Activated naive CD4-positive, alpha-beta T cell treated with anti-CD3 and anti-CD28 coated beads for 36 hours (primary cell): ENCODE results near the gene CBX3. TPM values are rescaled to one million over a fixed set of nuclear protein-coding genes. Genes with fewer than 3 reads are reported as not detected.
"Not testable (repeated sequence)": the region's sequence is repeated elsewhere in the genome, so short reads cannot be mapped to it uniquely, and the experiment has no call there.

Experiments used
- CTCF ChIA-PET: fragments of 350-600 bp; sonication (Branson Sonifier 250); formaldehyde crosslinking; loops from one replicate; lab custom pipeline; 2021; ENCODE audit warnings: antibody characterized with exemption; lab: Charles Lee
- DNase-seq: peaks from one replicate; pipeline ENCODE4 v3.0.0-alpha.2; 2020
- H3K27ac Mint-ChIP-seq: one replicate; pipeline ENCODE4 v1.8.0; 2021; ENCODE audit warnings: mild to moderate bottlenecking, mixed read lengths
- H3K27me3 Mint-ChIP-seq: one replicate; pipeline ENCODE4 v1.8.0; 2021; ENCODE audit warnings: low read depth, mixed read lengths
- H3K36me3 Mint-ChIP-seq: one replicate; pipeline ENCODE4 v1.8.0; 2021; ENCODE audit warnings: low read depth, mixed read lengths
- H3K4me1 Mint-ChIP-seq: one replicate; pipeline ENCODE4 v1.8.0; 2021; ENCODE audit warnings: low read depth, mixed read lengths
- H3K4me3 Mint-ChIP-seq: one replicate; pipeline ENCODE4 v1.8.0; 2021; ENCODE audit warnings: mild to moderate bottlenecking, moderate library complexity, mixed read lengths
- H3K9me3 Mint-ChIP-seq: one replicate; pipeline ENCODE4 v1.8.0; 2021; ENCODE audit warnings: mixed read lengths
- intact Hi-C: fragments of 100-400 bp; cut with micrococcal nuclease; formaldehyde crosslinking; loops from one replicate; pipeline ENCODE4 v1.15.1; 2023
- total RNA-seq, 2 experiments: library from RNA; stranded (reverse); gene quantifications; one replicate each; pipeline ENCODE4 v1.2.3, GENCODE V29; 2021

The CBX3 gene
- total RNA-seq, 2 experiments from 2014 or later, result 260 to 273 TPM

DNA sequence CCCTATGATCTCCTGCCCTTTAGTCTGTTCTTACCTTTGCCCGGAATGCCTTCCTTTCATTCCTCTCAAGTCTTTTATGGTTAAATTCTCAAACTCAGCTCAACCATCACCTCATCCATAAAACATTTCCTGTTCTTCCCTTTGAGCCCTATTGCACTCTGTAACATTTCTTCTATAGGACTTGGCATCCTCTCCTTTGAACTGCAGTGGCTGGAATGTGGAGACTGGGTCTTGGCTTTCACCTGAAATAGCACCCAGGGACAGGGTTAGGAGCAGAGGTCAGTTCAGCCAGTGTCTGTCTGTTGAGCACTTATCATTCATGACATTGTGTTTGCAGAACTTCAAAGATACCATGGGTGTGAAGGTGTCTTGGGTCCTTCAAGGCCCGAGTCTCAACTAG, 42.3 kb upstream of the CBX3 start:
- peaks cover 82% of the 10 kb centered on the region for H3K4me1 Mint-ChIP-seq
- no peak overlapping the region for H3K4me3 Mint-ChIP-seq
- CTCF ChIA-PET, result interaction anchor here (1.0 kb wide), 1 partner anchor 38 kb away, joined by 3 read pairs; no protein-coding TSS in a partner anchor
- intact Hi-C loops, result loop anchor here (10.0 kb wide), 2 partner anchors 264 to 706 kb away; partner anchors contain the start of gene SKAP2
- no peak for DNase-seq
- peak overlapping the region; percentile 20 for H3K27ac Mint-ChIP-seq
- no peaks in the 10 kb centered on the region for H3K27me3 Mint-ChIP-seq
- peaks cover 4% of the 10 kb centered on the region for H3K9me3 Mint-ChIP-seq
- H3K36me3 Mint-ChIP-seq, result peaks cover 23% of the 10 kb centered on the region

DNA sequence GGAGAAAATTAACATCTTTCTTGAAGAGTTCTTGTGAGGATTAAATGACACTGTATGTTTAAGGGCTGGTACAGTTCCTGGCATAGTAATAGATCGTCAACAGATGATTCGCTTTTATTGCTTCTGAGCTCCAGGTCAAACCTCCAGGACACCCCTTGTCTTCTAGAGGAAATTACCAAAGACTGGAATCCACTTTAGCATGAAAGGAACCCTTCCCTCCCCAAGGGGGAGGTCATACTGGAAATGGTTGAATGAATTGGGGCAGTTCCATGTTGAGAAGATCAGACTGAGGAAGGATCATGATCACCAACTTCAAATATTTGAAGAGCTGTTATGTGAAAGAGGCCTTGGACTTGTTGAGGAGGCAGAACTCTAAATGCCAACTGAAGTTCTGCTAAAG, 40.6 kb upstream of the CBX3 start:
- intact Hi-C loops, result no loop called here
- peaks cover 24% of the 10 kb centered on the region for H3K36me3 Mint-ChIP-seq
- CTCF ChIA-PET, result interaction anchor here (0.9 to 1.8 kb wide), 7 partner anchors 9 to 205 kb away, joined by 3 to 8 read pairs (median 4); no protein-coding TSS in a partner anchor
- no peak overlapping the region for H3K27ac Mint-ChIP-seq
- H3K9me3 Mint-ChIP-seq, result peaks cover 5% of the 10 kb centered on the region
- DNase-seq, result no peak
- peaks cover 70% of the 10 kb centered on the region for H3K4me1 Mint-ChIP-seq
- H3K27me3 Mint-ChIP-seq, result no peaks in the 10 kb centered on the region
- H3K4me3 Mint-ChIP-seq, result no peak overlapping the region

DNA sequence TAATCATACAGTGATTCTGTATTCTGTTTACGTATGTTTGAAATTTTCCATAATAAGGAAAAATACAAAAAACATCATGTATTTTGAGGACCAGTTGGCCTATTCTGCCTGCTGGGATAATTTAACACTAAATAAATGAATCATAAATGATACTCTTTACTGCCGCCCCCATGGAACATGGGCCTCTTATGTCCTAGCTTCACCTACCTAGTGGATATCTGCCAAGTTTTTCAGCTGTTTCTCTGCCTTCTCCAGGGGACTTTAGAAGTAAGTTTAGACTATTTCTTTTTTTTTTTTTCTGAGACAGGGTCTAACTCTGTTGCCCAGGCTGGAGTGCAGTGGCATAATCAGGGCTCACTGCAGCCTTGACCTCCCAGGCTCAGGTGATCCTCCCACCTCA, 39.1 kb upstream of the CBX3 start:
- Mint-ChIP-seq H3K4me1 (peaks cover 71% of the 10 kb centered on the region), H3K9me3 (peaks cover 5% of the 10 kb centered on the region), H3K27ac (no peak overlapping the region), H3K4me3 (no peak overlapping the region), H3K36me3 (peaks cover 22% of the 10 kb centered on the region), H3K27me3 (no peaks in the 10 kb centered on the region)
- CTCF ChIA-PET, result interaction anchor here (0.7 to 1.5 kb wide), 2 partner anchors 11 to 149 kb away, joined by 3 to 4 read pairs; partner anchors contain the start of gene NFE2L3
- no peak for DNase-seq
- intact Hi-C loops, result no loop called here

DNA sequence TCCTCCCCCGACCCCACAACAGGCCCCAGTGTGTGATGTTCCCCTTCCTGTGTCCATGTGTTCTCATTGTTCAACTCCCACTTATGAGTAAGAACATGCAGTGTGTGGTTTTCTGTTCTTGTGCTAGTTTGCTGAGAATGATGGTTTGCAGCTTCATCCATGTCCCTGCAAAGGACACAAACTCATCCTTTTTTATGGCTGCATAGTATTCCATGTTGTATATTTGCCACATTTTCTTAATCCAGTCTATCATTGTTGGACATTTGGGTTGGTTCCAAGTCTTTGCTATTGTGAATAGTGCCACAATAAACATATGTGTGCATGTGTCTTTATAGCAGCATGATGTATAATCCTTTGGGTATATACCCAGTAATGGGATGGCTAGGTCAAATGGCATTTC, 37.7 kb upstream of the CBX3 start:
- intact Hi-C loops, H3K9me3 Mint-ChIP-seq, H3K4me3 Mint-ChIP-seq, H3K27me3 Mint-ChIP-seq, DNase-seq, H3K27ac Mint-ChIP-seq: not testable (repeated sequence)
- H3K36me3 Mint-ChIP-seq, result peaks cover 21% of the 10 kb centered on the region
- CTCF ChIA-PET, result interaction anchor here (1.5 kb wide), 1 partner anchor 12 kb away, joined by 4 read pairs; the partner anchor contains the start of gene NFE2L3
- H3K4me1 Mint-ChIP-seq, result peaks cover 63% of the 10 kb centered on the region

DNA sequence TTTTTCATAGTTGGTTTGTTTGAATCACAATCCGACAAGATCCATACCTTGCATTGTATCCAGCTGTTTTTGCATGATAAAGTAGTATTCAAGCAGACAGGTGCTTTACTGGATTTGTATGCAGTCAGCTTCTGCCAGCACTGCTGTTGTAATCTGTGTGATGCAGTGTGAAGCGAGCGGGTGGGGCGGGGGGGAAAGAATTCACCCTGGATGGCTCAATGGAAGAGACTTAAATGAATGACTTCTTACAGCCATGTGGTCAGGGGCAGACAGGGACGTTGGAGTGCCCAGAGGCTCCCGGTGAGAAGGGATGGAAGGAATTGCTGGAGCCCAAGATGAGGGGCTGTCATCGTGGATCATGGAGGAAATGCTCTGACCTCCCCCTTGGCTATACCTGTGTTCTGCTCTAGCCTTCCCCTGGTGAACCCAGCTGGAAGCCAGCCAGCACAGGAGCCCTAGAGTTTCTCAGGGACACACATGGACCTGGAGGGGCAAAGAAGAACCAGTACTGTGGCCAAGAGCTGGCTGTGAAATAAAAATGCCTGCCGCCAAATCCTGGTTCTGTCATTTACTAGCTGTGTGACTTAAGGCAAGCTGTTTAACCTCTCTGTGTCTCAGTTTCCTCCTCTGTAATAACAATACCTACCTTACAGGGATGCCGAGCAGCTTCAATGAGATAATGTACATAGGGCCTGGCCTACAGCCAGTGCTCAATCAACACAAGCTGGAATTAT, 35.4 kb upstream of the CBX3 start:
- CTCF ChIA-PET, result interaction anchor here (0.9 to 2.7 kb wide), 7 partner anchors 9 to 75 kb away, joined by 3 to 23 read pairs (median 4); partner anchors contain the start of gene NFE2L3
- Mint-ChIP-seq H3K27ac (peak overlapping the region; percentile 94), H3K4me3 (no peak overlapping the region), H3K36me3 (peaks cover 28% of the 10 kb centered on the region), H3K4me1 (peaks cover 47% of the 10 kb centered on the region), H3K27me3 (no peaks in the 10 kb centered on the region), H3K9me3 (peaks cover 5% of the 10 kb centered on the region)
- no peak for DNase-seq
- intact Hi-C loops, result loop anchor here (2.0 kb wide), 2 partner anchors 13 to 69 kb away; partner anchors contain the start of gene NFE2L3

DNA sequence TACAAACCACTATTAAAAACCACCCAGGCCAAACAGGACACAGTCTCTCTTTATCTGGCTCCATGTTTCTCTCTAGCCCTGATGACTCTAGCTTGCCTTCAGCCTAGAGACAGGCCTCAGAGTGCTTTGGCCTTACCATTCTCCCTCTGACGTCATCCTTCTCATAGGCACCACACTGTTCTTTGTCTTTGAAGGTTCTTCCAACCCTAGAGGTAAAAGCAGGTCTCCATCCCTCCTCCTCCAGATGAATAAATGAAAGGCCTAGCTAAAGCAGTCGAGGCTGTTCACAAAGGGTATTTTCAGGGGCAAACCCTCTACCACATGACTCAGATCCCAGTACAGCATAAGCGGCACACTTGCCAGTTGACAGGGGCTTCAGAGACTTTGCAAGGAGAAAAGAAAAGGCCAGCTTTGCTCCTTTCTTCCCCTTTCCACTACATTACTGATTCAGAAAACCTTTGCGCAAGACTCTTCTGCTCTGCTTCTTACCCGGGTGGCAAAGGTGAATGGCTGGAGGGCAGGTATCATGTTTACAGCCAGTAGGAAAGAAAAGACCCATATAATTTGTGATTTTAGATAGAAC, 34.8 kb upstream of the CBX3 start:
- Mint-ChIP-seq H3K36me3 (peaks cover 28% of the 10 kb centered on the region), H3K4me1 (peaks cover 45% of the 10 kb centered on the region), H3K9me3 (peaks cover 5% of the 10 kb centered on the region), H3K4me3 (peak overlapping the region; percentile 23), H3K27ac (peak overlapping the region; percentile 94), H3K27me3 (no peaks in the 10 kb centered on the region)
- intact Hi-C loops, result loop anchor here (1.0 to 2.0 kb wide), 5 partner anchors 10 to 70 kb away; partner anchors contain the start of genes HNRNPA2B1 and NFE2L3
- peak; percentile 75 for DNase-seq
- CTCF ChIA-PET, result interaction anchor here (0.6 to 2.7 kb wide), 7 partner anchors 10 to 320 kb away, joined by 3 to 23 read pairs (median 4); no protein-coding TSS in a partner anchor

DNA sequence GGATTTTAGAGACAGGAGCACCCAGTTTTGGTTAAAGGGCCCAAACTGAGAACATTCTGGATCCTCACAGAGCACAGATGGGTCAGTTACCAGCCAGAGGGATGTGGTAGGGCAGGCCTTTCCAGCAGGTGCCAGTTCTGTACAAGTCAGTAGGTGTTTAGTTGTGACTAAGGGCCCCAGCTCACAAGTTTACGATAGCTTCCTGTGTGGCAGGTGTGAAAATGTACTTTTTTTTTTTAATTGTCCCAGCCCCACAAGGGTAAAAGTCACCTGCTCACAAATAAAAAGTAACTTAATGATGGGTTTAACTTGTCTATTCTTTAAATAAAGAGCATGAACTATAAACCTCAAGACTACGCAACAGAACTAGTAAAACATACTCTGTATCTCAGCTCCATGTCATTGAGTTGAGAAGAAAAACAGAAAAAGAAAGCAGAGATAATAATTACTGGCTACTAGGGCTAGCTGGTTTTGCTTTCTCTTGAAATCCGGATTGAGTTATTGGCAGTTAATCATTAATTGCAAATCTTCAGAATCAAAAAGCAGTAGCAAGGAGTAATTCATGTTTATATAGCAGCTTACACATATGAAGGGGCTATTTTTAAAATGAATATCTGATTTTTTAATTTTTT, 34.1 kb upstream of the CBX3 start:
- intact Hi-C loops, result loop anchor here (1.0 to 2.0 kb wide), 5 partner anchors 11 to 71 kb away; partner anchors contain the start of genes HNRNPA2B1 and NFE2L3
- H3K4me1 Mint-ChIP-seq, result peaks cover 40% of the 10 kb centered on the region
- peak; percentile 79 for DNase-seq

DNA sequence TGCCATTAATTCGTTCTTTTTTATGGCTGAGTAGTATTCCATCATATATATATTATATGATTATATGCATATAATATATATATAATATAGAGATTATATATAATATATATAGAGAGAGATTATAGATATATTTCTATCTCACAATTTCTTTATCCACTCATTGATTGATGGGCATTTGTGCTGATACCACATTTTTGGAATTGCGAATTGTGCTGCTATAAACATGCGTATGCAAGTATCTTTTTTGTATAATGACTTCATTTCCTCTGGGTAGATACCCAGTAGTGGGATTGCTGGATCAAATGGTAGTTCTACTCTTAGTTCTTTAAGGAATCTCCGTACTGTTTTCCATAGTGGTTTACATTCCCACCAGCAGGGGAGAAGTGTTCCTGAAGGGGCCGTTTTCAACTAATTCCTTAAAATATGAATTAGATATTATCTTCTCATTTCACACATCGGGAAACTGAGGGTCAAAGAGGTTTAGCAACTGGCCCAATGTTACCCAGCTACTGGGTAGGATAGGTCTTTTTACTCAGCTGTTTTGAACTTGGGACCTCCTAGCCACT, 33.0 kb upstream of the CBX3 start:
- peaks cover 23% of the 10 kb centered on the region for H3K36me3 Mint-ChIP-seq
- intact Hi-C loops, result no loop called here
- no peaks in the 10 kb centered on the region for H3K27me3 Mint-ChIP-seq
- no peak for DNase-seq
- CTCF ChIA-PET, result interaction anchor here (2.7 kb wide), 1 partner anchor 78 kb away, joined by 23 read pairs; no protein-coding TSS in a partner anchor
- H3K4me3 Mint-ChIP-seq, result no peak overlapping the region
- peaks cover 2% of the 10 kb centered on the region for H3K9me3 Mint-ChIP-seq
- peaks cover 33% of the 10 kb centered on the region for H3K4me1 Mint-ChIP-seq
- H3K27ac Mint-ChIP-seq, result no peak overlapping the region

More for the DNA sequence above, 34.1 kb upstream of the CBX3 start:
- peak overlapping the region; percentile 23 for H3K4me3 Mint-ChIP-seq
- peak overlapping the region; percentile 94 for H3K27ac Mint-ChIP-seq
- H3K9me3 Mint-ChIP-seq, result peaks cover 5% of the 10 kb centered on the region
- no peaks in the 10 kb centered on the region for H3K27me3 Mint-ChIP-seq
- H3K36me3 Mint-ChIP-seq, result peaks cover 25% of the 10 kb centered on the region
- CTCF ChIA-PET, result interaction anchor here (0.6 to 2.7 kb wide), 5 partner anchors 11 to 319 kb away, joined by 4 to 23 read pairs (median 5); no protein-coding TSS in a partner anchor

DNA sequence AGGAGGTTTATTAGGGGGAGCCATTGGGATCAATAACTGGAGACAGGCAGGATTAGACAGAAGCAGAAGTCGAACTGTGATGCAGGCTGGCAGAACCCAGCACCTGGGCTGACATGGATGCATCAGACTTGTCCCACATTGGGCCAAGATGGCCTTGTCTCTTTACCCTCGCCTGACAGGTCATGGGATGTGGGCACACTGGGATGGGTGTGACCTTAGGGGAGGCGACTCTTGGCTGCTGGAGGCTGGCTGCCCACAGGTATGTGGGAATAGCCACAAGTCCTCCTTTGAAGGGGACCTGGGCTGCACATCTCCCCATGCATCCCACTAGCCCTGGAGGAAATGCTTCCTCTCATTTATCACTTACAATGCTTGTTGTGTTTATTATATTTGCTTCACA, 32.3 kb upstream of the CBX3 start:
- no peak for DNase-seq
- H3K27ac Mint-ChIP-seq, result no peak overlapping the region
- H3K27me3 Mint-ChIP-seq, result no peaks in the 10 kb centered on the region
- peaks cover 35% of the 10 kb centered on the region for H3K4me1 Mint-ChIP-seq
- H3K9me3 Mint-ChIP-seq, result peaks cover under 1% of the 10 kb centered on the region
- H3K4me3 Mint-ChIP-seq, result no peak overlapping the region
- CTCF ChIA-PET, result no interaction called here
- intact Hi-C loops, result no loop called here
- peaks cover 24% of the 10 kb centered on the region for H3K36me3 Mint-ChIP-seq

DNA sequence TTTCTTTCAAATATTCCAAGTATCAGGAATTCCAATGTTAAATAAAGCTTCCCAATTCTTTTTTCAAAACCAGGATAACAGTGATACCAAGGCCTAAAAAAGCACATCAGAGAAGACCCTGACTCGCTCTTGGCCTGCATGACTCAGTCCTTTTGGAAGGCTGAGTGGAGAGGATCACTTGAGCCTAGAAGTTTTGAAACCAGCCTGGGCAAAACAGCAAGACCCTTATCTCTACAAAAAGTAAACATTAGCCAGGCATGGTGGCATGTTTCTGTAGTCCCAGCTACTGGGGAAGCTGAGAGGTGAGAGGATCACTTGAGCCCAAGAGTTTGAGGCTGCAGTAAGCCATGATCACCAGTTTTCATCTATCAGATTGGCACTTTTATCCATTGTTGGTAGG, 30.9 kb upstream of the CBX3 start:
- intact Hi-C loops, result no loop called here
- H3K4me3 Mint-ChIP-seq, result no peak overlapping the region
- H3K36me3 Mint-ChIP-seq, result peaks cover 24% of the 10 kb centered on the region
- no peaks in the 10 kb centered on the region for H3K9me3 Mint-ChIP-seq
- no peak overlapping the region for H3K27ac Mint-ChIP-seq
- no peak for DNase-seq
- no peaks in the 10 kb centered on the region for H3K27me3 Mint-ChIP-seq
- peaks cover 33% of the 10 kb centered on the region for H3K4me1 Mint-ChIP-seq
- CTCF ChIA-PET, result interaction anchor here (0.7 to 1.5 kb wide), 3 partner anchors 9 to 80 kb away, joined by 4 read pairs; no protein-coding TSS in a partner anchor

DNA sequence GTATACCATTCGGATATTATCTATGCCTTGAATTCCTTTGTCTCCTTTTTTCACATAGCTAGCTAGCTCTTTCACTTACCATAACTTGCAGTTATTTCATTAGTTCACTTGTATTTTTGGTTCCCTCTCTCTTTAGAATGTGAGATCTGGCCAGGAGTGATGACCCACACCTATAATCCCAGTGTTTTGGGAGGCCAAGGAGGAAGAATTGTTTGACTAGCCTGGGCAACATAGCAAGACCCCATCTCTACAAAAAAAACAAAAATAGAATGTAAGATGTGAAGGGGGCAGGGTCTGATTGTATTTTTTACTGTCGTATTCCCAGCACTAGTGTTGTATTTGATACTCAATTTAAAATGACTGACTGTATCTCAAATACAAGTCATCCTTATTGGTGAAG, 29.9 kb upstream of the CBX3 start:
- no peak for DNase-seq
- intact Hi-C loops, result no loop called here
- Mint-ChIP-seq H3K4me1 (peaks cover 24% of the 10 kb centered on the region), H3K4me3 (no peak overlapping the region), H3K27ac (no peak overlapping the region), H3K36me3 (peaks cover 24% of the 10 kb centered on the region), H3K9me3 (no peaks in the 10 kb centered on the region), H3K27me3 (no peaks in the 10 kb centered on the region)
- CTCF ChIA-PET, result interaction anchor here (1.0 to 1.5 kb wide), 2 partner anchors 8 to 80 kb away, joined by 4 to 5 read pairs; no protein-coding TSS in a partner anchor
